Fibroblast of the aortic adventitia (primary cell): ENCODE measurements around the gene PSMD1. TPM values are rescaled to one million over a fixed set of nuclear protein-coding genes. Genes with fewer than 3 reads are reported as not detected.
A peak's percentile ranks its signal among the peaks of the same experiment; 100 is the strongest.

ENCODE experiments used
- DNase-seq: peaks from one replicate; pipeline ENCODE4 v3.0.0-alpha.2; 2010; ENCODE audit warnings: low read depth
- H3K4me3 ChIP-seq: 2 replicates; pipeline ENCODE4 v1.5.1; 2011; ENCODE audit warnings: low read depth, mild to moderate bottlenecking, control low read depth, low read length, moderate library complexity
- total RNA-seq: library from RNA; depleted of rRNA; stranded (reverse); fragments of >200 nt; gene quantifications from 2 replicates; pipeline ENCODE4 v1.2.3, GENCODE V29; 2012; ENCODE audit warnings: low replicate concordance
- TF ChIP-seq, protein P1 (sequence below): IDR thresholded peaks from 2 replicates; pipeline ENCODE4 v1.5.1; 2011; ENCODE audit warnings: mild to moderate bottlenecking, low read length, control low read depth, inconsistent platforms; ENCODE audit not compliant: insufficient read depth

Gene PSMD1
- total RNA-seq, 1 donor, result 127 TPM

DNA sequence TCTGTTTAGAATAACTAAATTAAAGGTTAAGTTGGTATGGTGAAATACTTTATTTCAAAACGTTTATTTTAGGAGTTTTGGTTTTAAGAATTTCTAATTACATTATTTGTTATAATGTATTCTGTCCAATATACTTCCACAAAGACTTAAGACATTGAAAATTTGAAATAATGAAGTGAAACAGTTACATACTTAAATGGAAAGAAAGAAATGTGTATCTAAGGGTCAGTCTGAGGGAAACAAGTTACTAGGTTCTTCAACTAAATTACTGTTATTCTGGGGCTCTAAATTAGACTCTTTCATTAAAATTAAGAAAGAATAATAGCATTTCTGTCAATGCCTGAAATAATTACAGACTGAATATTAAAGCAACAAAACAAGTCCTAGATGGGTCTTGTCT lies 60.5 kb downstream of the PSMD1 start:
- TF ChIP-seq, protein P1, sequence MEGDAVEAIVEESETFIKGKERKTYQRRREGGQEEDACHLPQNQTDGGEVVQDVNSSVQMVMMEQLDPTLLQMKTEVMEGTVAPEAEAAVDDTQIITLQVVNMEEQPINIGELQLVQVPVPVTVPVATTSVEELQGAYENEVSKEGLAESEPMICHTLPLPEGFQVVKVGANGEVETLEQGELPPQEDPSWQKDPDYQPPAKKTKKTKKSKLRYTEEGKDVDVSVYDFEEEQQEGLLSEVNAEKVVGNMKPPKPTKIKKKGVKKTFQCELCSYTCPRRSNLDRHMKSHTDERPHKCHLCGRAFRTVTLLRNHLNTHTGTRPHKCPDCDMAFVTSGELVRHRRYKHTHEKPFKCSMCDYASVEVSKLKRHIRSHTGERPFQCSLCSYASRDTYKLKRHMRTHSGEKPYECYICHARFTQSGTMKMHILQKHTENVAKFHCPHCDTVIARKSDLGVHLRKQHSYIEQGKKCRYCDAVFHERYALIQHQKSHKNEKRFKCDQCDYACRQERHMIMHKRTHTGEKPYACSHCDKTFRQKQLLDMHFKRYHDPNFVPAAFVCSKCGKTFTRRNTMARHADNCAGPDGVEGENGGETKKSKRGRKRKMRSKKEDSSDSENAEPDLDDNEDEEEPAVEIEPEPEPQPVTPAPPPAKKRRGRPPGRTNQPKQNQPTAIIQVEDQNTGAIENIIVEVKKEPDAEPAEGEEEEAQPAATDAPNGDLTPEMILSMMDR, result no peak
- no peak overlapping the region for H3K4me3 ChIP-seq
- DNase-seq, result no peak

DNA sequence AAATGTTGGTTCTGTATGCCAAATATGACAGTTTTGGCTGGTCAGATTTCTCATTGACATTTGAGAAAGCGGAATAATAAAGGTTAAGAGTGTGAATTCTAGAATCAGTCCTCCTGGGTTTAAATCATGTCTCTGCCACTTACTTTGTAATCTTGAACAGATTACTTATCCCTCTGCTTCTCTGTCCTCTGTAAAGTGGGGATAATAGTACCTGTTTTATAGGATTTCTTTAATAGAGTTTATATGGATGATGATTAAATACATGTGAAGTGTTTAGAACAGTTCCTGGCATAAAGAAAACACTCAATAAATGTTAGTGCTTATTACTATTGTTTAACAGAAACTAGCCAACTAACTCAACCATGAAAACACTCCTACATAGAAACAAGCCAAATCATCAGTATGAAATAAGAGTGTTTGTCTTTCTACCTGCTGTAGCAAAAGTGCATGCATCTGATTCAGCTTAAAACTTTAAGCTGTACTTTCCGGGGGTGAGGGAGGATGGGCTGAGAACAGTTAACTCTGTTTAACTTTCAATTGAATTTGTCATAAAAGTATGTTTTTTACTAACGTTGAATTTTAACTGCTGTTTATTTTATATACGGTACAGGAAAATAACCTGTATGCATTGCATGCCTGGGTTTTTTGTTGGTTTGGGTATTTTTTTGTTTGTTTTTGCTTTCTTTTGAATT lies 61.4 kb downstream of the PSMD1 start:
- no peak for DNase-seq
- no peak overlapping the region for H3K4me3 ChIP-seq
- TF ChIP-seq, protein P1, result no peak

DNA sequence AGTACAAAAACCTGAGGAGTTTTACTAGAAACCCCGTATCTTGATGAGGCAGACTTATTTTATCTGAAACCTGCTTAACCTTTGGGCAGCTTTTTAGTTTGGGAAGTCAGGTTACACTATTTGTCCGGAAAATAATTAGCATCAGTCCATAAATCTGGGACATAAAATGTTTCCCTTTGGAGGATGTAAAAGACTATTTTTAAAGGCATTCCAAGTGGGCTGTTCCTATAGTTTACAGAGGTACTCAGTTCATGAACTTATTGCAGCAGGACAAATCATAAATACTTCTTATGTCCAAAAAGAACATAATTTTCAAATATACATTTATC lies 61.9 kb downstream of the PSMD1 start:
- DNase-seq, result no peak
- no peak overlapping the region for H3K4me3 ChIP-seq
- TF ChIP-seq, protein P1, result no peak

DNA sequence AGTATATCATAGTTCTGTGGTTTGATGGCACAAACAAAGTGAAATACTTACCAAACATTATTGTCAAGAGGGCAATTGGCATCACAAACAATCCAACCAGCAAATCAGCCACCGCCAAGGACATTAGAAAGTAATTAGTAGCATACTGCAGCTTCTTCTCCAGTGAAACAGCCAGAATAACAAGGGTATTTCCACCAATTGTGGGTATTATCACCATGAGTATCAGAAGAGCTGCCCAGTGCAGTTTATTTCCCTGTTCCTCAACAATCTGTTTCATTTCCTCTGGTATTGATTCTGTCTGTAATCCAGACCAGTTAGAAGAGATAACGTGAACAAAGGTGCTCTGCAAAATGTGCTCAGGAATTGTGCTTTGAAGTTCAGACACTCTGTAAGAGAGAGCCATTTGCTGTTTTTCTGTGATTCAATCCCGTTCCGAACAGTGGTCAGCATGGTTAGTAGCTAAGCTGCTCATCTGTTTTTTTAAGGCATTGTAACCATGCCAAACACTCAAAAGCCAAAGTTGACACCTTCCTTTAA lies 66.8 kb downstream of the PSMD1 start:
- TF ChIP-seq, protein P1, result no peak
- H3K4me3 ChIP-seq, result no peak overlapping the region
- no peak for DNase-seq

DNA sequence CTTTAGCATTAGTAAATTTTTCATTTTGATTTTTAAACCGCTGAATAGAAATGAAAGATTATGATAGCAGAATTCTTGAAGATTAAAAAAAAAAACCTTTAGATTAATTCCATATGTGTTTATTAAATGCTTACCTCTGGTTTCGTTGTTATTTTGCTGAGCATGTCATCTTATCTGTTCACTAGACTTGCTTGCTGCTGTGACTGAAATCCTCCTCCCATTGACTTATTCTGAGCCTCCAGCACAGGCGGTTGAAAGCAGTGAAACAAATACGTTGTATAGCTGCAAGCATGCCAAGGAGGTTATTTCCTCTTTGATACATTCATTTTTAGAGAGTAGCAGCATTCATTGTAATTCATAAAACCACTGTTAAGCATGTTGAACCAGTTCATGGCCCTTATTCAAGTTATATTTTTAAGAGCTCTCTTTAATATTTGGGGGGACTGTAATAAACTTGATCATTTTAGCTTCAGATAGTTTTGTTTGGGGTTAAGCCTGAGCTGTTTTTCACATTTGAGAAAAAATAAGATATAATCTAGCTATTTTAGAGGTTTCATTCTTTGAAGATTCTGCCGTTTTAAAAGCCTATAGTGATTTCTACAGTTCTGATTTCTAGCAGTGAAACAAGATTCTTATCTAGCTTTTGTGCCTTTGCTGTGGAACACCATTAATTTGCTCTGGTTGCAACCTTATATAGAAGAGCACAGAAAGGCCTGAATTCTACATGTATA lies 68.3 kb downstream of the PSMD1 start, which contains the start of gene HTR2B:
Gene HTR2B, minus strand, starts transcription at position 205 of the 731 bp plus-strand sequence. CDS start 1,278 bp downstream, outside the sequence.
- peak within 1 kb of the TSS; percentile 18 for H3K4me3 ChIP-seq
- TF ChIP-seq, protein P1, result no peak
- peak; percentile 61 for DNase-seq

DNA sequence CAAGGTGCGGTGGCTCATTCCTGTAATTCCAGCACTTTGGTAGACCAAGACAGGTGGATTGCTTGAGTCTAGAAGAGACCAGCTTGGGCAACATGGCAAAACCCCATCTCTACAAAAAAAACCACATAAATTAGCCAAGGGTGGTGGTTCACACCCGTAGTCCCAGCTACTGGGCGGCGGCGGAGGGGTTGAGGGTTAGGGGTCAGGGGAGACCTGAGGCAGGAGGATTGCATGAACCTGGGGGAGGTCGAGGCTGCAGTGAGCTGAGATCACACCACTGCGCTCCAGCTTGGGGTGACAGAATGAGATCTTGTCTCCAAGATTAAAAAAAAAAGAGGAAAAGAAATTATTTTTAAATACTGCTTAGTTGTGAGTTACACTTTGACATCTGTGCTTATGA lies 69.5 kb downstream of the PSMD1 start:
- DNase-seq, result no peak
- no peak overlapping the region for H3K4me3 ChIP-seq
- TF ChIP-seq, protein P1, result no peak
